NOMO-1 treated with DMSO at 0.1 percent for 48 hours (cell line): ENCODE results near the gene NUTM2F.
"Not testable (repeated sequence)": the region's sequence is repeated elsewhere in the genome, so short reads cannot be mapped to it uniquely, and the experiment has no call there.

Source experiments
- DNase-seq: peaks from one replicate; lab custom pipeline; 2025; ENCODE audit not compliant: unreplicated experiment; lab: John Stamatoyannopoulos, UW

Gene NUTM2F

DNA sequence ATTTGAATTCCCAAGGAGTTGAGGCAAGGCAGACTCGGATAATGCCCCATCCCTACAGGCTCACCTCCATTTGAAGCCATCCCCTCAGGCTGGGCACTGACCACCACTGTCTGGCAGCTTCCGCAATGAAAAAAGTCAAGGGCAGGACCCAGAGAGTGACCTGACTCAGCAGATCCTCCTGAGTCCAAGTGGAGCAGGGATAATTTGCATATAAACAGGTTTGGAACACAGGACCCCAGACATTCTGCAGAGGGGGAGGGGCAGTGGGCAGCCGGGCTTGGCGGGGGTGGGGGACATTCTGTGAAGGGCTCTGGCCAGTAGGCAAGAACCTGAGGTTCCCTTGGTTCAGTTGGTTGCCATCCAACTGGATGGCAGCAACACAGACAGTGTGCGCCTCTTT, at the start of gene NUTM2F:
Gene NUTM2F (minus strand): TSS at position 101 of the 400 bp plus-strand sequence. CDS start 21 bp downstream, at position 80.
- not testable (repeated sequence) for DNase-seq

DNA sequence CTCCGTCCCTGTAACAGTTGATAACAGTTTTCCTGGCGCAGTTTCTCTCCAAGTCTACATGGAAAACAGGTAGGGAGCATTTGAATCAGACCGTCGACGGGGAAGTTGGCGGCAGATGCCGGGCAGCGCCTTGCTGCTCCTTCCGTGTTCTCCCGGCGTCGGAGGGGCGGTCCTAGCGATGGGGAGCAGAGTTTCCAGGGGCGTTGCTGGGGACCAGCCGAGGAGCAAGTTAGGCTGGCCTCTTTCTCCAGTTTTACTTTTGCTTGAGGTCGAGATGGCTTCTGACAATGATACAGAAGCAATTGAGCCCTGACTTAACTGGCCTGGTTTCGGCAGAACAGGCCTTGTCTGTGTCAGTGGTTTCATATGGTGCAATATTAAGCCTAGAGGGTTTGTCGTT, 46.8 kb upstream of the NUTM2F start:
- peak; percentile 5 for DNase-seq

- DNase-seq, result peak; percentile 93
Measured at GRCh38 chr9:94374176-94375056, 46.0 kb upstream of the NUTM2F start.

- not testable (repeated sequence) for DNase-seq
Measured at GRCh38 chr9:94373779-94374175, 45.3 kb upstream of the NUTM2F start.

- DNase-seq, result not testable (repeated sequence)
Measured at GRCh38 chr9:94370266-94370665, 41.8 kb upstream of the NUTM2F start.

GRCh38 chr9:94364093-94364614, 35.7 kb upstream of the NUTM2F start:
- not testable (repeated sequence) for DNase-seq

GRCh38 chr9:94357158-94357557, 28.7 kb upstream of the NUTM2F start:
- not testable (repeated sequence) for DNase-seq

- not testable (repeated sequence) for DNase-seq
Measured at GRCh38 chr9:94351901-94352723, 23.7 kb upstream of the NUTM2F start.

- DNase-seq, result not testable (repeated sequence)
Measured at GRCh38 chr9:94348754-94349153, 20.3 kb upstream of the NUTM2F start.

GRCh38 chr9:94347451-94347850, 19.0 kb upstream of the NUTM2F start:
- DNase-seq, result not testable (repeated sequence)

DNA sequence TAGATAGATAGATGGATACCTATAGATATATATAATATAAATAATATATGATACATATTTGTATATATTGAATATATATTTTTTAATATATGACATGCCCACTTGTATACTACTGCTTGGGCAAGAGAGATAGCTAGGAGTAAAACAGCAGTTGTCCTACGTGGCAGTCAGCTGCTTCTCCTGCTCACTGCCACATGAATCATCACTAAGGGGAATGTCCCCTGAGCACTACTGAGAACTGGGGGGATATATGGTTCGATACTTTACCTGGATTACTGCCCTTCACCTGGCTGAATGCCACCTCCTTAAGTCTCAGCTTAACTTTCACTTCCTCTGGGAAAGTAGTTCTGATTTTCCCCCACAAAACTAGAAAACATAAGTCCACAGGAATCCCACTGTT, 13.3 kb upstream of the NUTM2F start:
- not testable (repeated sequence) for DNase-seq

GRCh38 chr9:94340750-94341149, 12.3 kb upstream of the NUTM2F start:
- not testable (repeated sequence) for DNase-seq

GRCh38 chr9:94339657-94340056, 11.2 kb upstream of the NUTM2F start:
- not testable (repeated sequence) for DNase-seq

DNA sequence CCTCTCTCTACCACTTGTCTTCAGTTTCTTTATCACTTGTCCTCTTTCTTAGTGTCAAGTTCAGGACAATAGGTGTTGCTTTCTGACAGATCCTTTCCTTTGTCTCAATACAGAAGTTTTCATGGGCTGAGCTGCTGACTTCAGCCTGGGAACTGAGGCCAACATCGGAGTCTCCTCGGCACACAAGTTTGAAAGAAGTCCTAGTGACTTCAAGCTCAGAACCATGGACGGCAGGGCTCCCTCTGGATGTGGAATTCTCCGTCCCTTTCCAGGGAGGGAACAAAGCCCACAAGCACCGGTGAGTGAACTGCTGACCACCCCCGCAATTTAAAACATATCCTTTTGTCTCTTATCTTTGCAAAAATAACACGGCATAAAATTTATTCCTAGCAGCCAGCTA, 10.3 kb upstream of the NUTM2F start:
- DNase-seq, result not testable (repeated sequence)

DNA sequence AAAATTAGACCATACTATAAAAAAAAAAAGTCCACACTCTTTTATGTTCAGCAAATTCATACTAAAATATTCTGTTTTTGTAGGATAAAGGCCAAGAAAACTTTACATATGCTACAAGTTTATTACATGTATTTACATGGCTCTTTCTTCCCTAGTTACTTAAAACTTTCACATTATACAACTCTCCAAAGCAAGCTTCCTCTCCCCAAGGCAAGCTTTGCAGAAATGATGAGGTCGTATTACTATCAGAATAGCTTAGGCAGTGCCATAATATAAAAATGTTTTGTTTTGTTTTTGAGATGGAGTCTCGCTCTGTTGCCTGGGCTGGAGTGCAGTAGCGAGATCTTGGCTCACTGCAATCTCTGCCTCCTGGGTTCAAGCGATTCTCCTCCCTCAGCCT, 8.0 kb upstream of the NUTM2F start:
- DNase-seq, result not testable (repeated sequence)

GRCh38 chr9:94325583-94325982, 2.9 kb downstream of the NUTM2F start:
- not testable (repeated sequence) for DNase-seq

DNA sequence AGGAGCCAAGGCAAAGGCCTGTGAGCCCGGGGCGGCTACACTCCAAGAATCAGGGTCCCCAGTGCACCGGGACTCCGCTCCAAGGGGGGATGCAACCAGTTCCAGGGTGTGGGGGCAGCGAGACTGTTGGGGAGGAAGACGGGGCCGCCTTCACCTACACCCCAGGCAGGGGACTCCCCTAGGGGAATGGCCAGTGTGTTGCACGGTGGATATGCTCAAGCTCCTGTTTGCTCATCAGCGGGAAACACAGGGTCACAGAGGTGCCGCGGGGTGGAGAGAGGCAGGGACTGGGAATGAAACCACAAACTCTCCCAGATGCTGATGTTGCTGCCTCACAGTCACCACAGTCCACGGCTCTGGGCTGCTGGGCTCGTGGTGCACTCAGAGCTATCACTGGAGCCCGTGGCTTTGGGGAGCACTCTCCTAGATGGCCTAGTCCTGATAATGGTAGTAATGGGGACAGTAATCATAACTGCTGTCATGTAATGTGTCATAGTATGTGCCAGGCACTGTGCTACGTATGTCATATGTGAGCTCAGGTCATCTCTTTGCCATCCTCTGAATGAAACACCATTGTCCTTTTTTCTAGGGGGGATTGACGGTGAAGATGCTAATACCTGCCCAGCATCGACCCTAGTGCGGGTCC, 5.2 kb downstream of the NUTM2F start:
- DNase-seq, result not testable (repeated sequence)

DNA sequence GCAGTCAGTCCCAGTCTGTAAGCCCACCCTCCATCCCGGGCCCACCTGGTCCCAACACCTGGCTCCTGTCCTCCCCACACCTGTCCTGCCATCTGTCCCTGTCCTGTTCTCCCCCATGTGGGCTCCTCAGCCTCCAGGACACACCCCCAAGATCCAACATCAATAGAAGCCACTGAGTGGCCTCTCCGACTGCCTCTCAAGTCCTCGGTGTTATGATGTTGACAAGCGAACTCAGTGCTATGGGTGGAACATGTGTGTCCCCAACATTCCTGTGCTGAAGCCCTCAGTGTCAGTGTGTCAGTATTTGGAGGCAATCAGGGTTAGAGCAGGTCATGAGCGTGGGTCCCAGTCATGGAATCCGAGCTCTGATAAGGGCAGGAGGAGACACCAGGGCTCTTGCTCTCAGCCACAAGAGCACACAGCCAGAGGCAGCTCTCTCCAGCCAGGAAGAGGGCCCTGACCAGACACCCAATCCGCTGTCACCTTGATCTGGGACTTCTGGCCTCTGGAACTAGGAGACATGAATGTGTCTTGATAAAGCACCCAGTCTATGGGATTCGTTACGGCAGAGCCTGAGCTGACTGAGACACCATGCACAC, 6.0 kb downstream of the NUTM2F start:
- DNase-seq, result not testable (repeated sequence)

DNA sequence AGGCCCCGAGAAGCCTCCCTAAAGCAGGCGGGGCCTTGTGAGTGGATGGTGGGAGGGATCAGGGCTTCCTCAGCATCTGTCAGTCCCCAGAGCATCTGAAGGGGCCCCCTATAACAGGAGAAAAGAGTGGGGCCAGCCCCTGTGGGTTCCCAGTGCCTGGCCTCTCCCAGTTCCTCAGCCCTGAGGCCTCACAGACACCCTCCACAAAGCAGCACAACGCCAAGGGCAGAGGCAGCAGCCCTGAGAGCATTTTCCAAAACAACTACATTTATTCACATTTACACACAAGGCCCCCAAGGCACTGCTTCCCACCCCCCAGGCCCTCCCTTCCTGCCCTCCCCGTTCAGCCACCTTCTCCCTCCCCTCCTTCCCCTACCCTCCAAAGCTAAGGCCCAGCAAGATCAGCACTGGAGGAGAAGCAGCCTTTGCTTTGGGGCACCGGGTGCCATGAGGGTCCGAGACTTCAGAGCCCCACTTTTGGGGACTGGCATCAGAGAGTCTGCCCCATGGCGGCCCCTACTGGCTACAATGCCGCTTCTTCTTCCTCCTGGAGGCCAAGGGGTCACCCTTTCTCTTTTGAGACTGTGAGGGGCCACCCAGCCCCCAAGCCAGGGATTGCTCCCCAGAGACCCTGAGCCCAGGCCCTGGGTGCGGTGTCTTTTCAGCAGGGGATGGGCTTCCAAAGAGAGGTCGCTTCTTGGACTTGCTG, 10.3 kb downstream of the NUTM2F start:
- not testable (repeated sequence) for DNase-seq

- not testable (repeated sequence) for DNase-seq
Measured at GRCh38 chr9:94316236-94316635, 12.2 kb downstream of the NUTM2F start.
